Adipocyte (in vitro differentiated cells): Measurements from ENCODE around the gene PNMA1.

Source experiments
- DNase-seq: peaks from one replicate; pipeline ENCODE4 v3.0.0-alpha.2; 2015; ENCODE audit warnings: low read depth
- H3K27me3 ChIP-seq: replicated peaks from 2 replicates; pipeline ENCODE4 v1.7.0; 2013; ENCODE audit warnings: mild to moderate bottlenecking, low read length, moderate library complexity; ENCODE audit not compliant: control insufficient read depth, insufficient read depth
- H3K36me3 ChIP-seq: 2 replicates; pipeline ENCODE4 v1.7.0; 2013; ENCODE audit warnings: low read length, mild to moderate bottlenecking, moderate library complexity; ENCODE audit not compliant: control insufficient read depth, insufficient read depth, severe bottlenecking
- H3K4me1 ChIP-seq: 2 replicates; pipeline ENCODE4 v1.7.0; 2013; ENCODE audit warnings: mild to moderate bottlenecking, low read length, moderate library complexity; ENCODE audit not compliant: control insufficient read depth, insufficient read depth
- H3K4me3 ChIP-seq: 2 replicates; pipeline ENCODE4 v1.7.0; 2013; ENCODE audit warnings: mild to moderate bottlenecking, low read length, moderate library complexity
- H3K9ac ChIP-seq: 2 replicates; pipeline ENCODE4 v1.7.0; 2013; ENCODE audit warnings: mild to moderate bottlenecking, low read length, moderate library complexity
- H3K9me3 ChIP-seq: 2 replicates; pipeline ENCODE4 v1.7.0; 2013; ENCODE audit warnings: mild to moderate bottlenecking, low read length, moderate library complexity; ENCODE audit not compliant: control insufficient read depth

Gene PNMA1

GRCh38 chr14:73713803-73714655 is at the start of gene PNMA1:
Gene PNMA1 (minus strand): TSS chr14:73714384. CDS start chr14:73713639, 745 bp downstream.
- H3K4me3 ChIP-seq = peak within 1 kb of the TSS; percentile 90
- H3K9me3 ChIP-seq = no peaks in the 10 kb centered on the region
- no peaks in the 10 kb centered on the region for H3K27me3 ChIP-seq
- H3K9ac ChIP-seq = peak within 1 kb of the TSS; percentile 91
- H3K4me1 ChIP-seq = peaks cover 16% of the 10 kb centered on the region
- peaks cover 32% of the 10 kb centered on the region for H3K36me3 ChIP-seq
- peak; percentile 96 for DNase-seq

- no peaks in the 10 kb centered on the region for H3K27me3 ChIP-seq
- DNase-seq = no peak
- no peaks in the 10 kb centered on the region for H3K9me3 ChIP-seq
- H3K36me3 ChIP-seq = no peaks in the 10 kb centered on the region
- H3K9ac ChIP-seq = no peak overlapping the region
- H3K4me1 ChIP-seq = peaks cover 28% of the 10 kb centered on the region
- no peak overlapping the region for H3K4me3 ChIP-seq
Measured at GRCh38 chr14:73763396-73763795, 49.2 kb upstream of the PNMA1 start.

- H3K9ac ChIP-seq = no peak overlapping the region
- peaks cover 38% of the 10 kb centered on the region for H3K4me1 ChIP-seq
- H3K36me3 ChIP-seq = no peaks in the 10 kb centered on the region
- no peaks in the 10 kb centered on the region for H3K9me3 ChIP-seq
- H3K27me3 ChIP-seq = no peaks in the 10 kb centered on the region
- no peak overlapping the region for H3K4me3 ChIP-seq
- DNase-seq = no peak
Measured at GRCh38 chr14:73762375-73762822, 48.2 kb upstream of the PNMA1 start.

- Histone ChIP-seq H3K9ac (no peak overlapping the region), H3K36me3 (no peaks in the 10 kb centered on the region), H3K4me1 (peaks cover 44% of the 10 kb centered on the region)
Measured at GRCh38 chr14:73761618-73762355, 47.6 kb upstream of the PNMA1 start.

GRCh38 chr14:73760598-73761586 is 46.7 kb upstream of the PNMA1 start:
- Histone ChIP-seq H3K27me3 (no peaks in the 10 kb centered on the region), H3K4me3 (peak overlapping the region; percentile 86), H3K36me3 (no peaks in the 10 kb centered on the region), H3K4me1 (peaks cover 53% of the 10 kb centered on the region), H3K9me3 (no peaks in the 10 kb centered on the region), H3K9ac (peak overlapping the region; percentile 92)
- no peak for DNase-seq

More at GRCh38 chr14:73761618-73762355, 47.6 kb upstream of the PNMA1 start:
- Histone ChIP-seq H3K9me3 (no peaks in the 10 kb centered on the region), H3K27me3 (no peaks in the 10 kb centered on the region), H3K4me3 (no peak overlapping the region)
- DNase-seq = no peak

- Histone ChIP-seq H3K9me3 (no peaks in the 10 kb centered on the region), H3K9ac (peak overlapping the region; percentile 92), H3K27me3 (no peaks in the 10 kb centered on the region), H3K4me1 (peaks cover 55% of the 10 kb centered on the region), H3K36me3 (no peaks in the 10 kb centered on the region), H3K4me3 (peak overlapping the region; percentile 86)
- peak; percentile 99 for DNase-seq
Measured at GRCh38 chr14:73759714-73760597, 45.8 kb upstream of the PNMA1 start.

GRCh38 chr14:73759183-73759713 is 45.1 kb upstream of the PNMA1 start:
- Histone ChIP-seq H3K36me3 (no peaks in the 10 kb centered on the region), H3K9ac (peak overlapping the region; percentile 92), H3K27me3 (no peaks in the 10 kb centered on the region), H3K4me3 (peak overlapping the region; percentile 86), H3K4me1 (peaks cover 56% of the 10 kb centered on the region), H3K9me3 (no peaks in the 10 kb centered on the region)
- peak; percentile 79 for DNase-seq

- no peaks in the 10 kb centered on the region for H3K27me3 ChIP-seq
- peak overlapping the region; percentile 86 for H3K4me3 ChIP-seq
- H3K4me1 ChIP-seq = peaks cover 62% of the 10 kb centered on the region
- peak; percentile 74 for DNase-seq
- peak overlapping the region; percentile 92 for H3K9ac ChIP-seq
- H3K9me3 ChIP-seq = no peaks in the 10 kb centered on the region
- no peaks in the 10 kb centered on the region for H3K36me3 ChIP-seq
Measured at GRCh38 chr14:73758392-73759182, 44.4 kb upstream of the PNMA1 start.

- peak overlapping the region; percentile 86 for H3K4me3 ChIP-seq
- no peaks in the 10 kb centered on the region for H3K27me3 ChIP-seq
- no peaks in the 10 kb centered on the region for H3K36me3 ChIP-seq
- DNase-seq = peak; percentile 35
- peaks cover 69% of the 10 kb centered on the region for H3K4me1 ChIP-seq
- no peaks in the 10 kb centered on the region for H3K9me3 ChIP-seq
- H3K9ac ChIP-seq = peak overlapping the region; percentile 92
Measured at GRCh38 chr14:73757876-73758391, 43.8 kb upstream of the PNMA1 start.
